Subcutaneous abdominal adipose tissue (tissue), 5 donors: ENCODE results near the gene ZBTB37.
"Not testable (repeated sequence)": the region's sequence is repeated elsewhere in the genome, so short reads cannot be mapped to it uniquely, and the experiment has no call there.

ENCODE experiments used
- H3K27ac ChIP-seq: one replicate; pipeline ENCODE4 v1.7.0; 2013; ENCODE audit warnings: low read depth, mild to moderate bottlenecking, inconsistent platforms, low read length, moderate library complexity
- H3K27me3 ChIP-seq, 5 donors: one replicate each; pipeline ENCODE4 v1.7.0; 2013; ENCODE audit warnings: low read length in 5 of 5, inconsistent platforms in 1 of 5; ENCODE audit not compliant: control insufficient read depth in 5 of 5, insufficient read depth in 4 of 5
- H3K36me3 ChIP-seq, 5 donors: one replicate each; pipeline ENCODE4 v1.7.0; 2013; ENCODE audit warnings: low read length in 5 of 5; ENCODE audit not compliant: control insufficient read depth in 5 of 5, insufficient read depth in 5 of 5
- H3K4me1 ChIP-seq, 5 donors: one replicate each; pipeline ENCODE4 v1.7.0; 2013; ENCODE audit warnings: low read length in 5 of 5, mild to moderate bottlenecking in 3 of 5, moderate library complexity in 1 of 5; ENCODE audit not compliant: control insufficient read depth in 5 of 5, insufficient read depth in 5 of 5
- H3K4me3 ChIP-seq, 5 donors: one replicate each; pipeline ENCODE4 v1.7.0; 2013; ENCODE audit warnings: low read length in 5 of 5, low read depth in 1 of 5
- H3K9ac ChIP-seq, 5 donors: one replicate each; pipeline ENCODE4 v1.7.0; 2013; ENCODE audit warnings: low read length in 5 of 5, mild to moderate bottlenecking in 4 of 5, moderate library complexity in 3 of 5
- H3K9me3 ChIP-seq, 5 donors: one replicate each; pipeline ENCODE4 v1.7.0; 2013; ENCODE audit warnings: low read length in 5 of 5; ENCODE audit not compliant: control insufficient read depth in 5 of 5
- donor health status: healthy.
- donor health status: healthy.
- donor health status: healthy.
- donor health status: healthy.
- donor health status: healthy.

The ZBTB37 gene

GRCh38 chr1:173856014-173856413 lies 12.2 kb upstream of the ZBTB37 start:
- H3K36me3 ChIP-seq, result peaks cover 28 to 55% (median 42%) of the 10 kb centered on the region in 5 donors
- H3K9ac ChIP-seq, result no peak overlapping the region
- no peak overlapping the region for H3K4me3 ChIP-seq
- H3K27ac ChIP-seq, result no peak overlapping the region
- H3K4me1 ChIP-seq, result peaks cover 0 to 7% (median 3%) of the 10 kb centered on the region in 5 donors
- no peaks in the 10 kb centered on the region for H3K9me3 ChIP-seq
- H3K27me3 ChIP-seq, result no peaks in the 10 kb centered on the region

- Histone ChIP-seq H3K9me3 (no peaks in the 10 kb centered on the region), H3K27me3 (no peaks in the 10 kb centered on the region), H3K9ac (no peak overlapping the region), H3K27ac (no peak overlapping the region), H3K36me3 (peaks cover 26 to 60% (median 40%) of the 10 kb centered on the region in 5 donors), H3K4me1 (peaks cover 0 to 7% (median 3%) of the 10 kb centered on the region in 5 donors), H3K4me3 (no peak overlapping the region)
Observed at GRCh38 chr1:173856903-173857302, 11.3 kb upstream of the ZBTB37 start.

- peaks cover 0 to 7% (median 3%) of the 10 kb centered on the region in 5 donors for H3K4me1 ChIP-seq
- no peak overlapping the region for H3K4me3 ChIP-seq
- H3K9ac ChIP-seq, result no peak overlapping the region
- no peaks in the 10 kb centered on the region for H3K27me3 ChIP-seq
- no peak overlapping the region for H3K27ac ChIP-seq
- no peaks in the 10 kb centered on the region for H3K9me3 ChIP-seq
- H3K36me3 ChIP-seq, result peaks cover 27 to 65% (median 37%) of the 10 kb centered on the region in 5 donors
Observed at GRCh38 chr1:173857363-173857917, 10.7 kb upstream of the ZBTB37 start.

- not testable (repeated sequence) for H3K9me3 ChIP-seq
Observed at GRCh38 chr1:173859547-173859946, 8.6 kb upstream of the ZBTB37 start.

GRCh38 chr1:173860065-173860464 lies 8.1 kb upstream of the ZBTB37 start:
- Histone ChIP-seq H3K27me3 (no peaks in the 10 kb centered on the region), H3K36me3 (peaks cover 41 to 76% (median 53%) of the 10 kb centered on the region in 5 donors), H3K4me3 (no peak overlapping the region), H3K4me1 (peaks cover 0 to 17% (median 7%) of the 10 kb centered on the region in 5 donors), H3K27ac (no peak overlapping the region), H3K9ac (no peak overlapping the region), H3K9me3 (no peaks in the 10 kb centered on the region)

More at GRCh38 chr1:173859547-173859946, 8.6 kb upstream of the ZBTB37 start:
- peaks cover 37 to 71% (median 48%) of the 10 kb centered on the region in 5 donors for H3K36me3 ChIP-seq
- H3K9ac ChIP-seq, H3K27me3 ChIP-seq, H3K4me3 ChIP-seq, H3K27ac ChIP-seq: not testable (repeated sequence)
- H3K4me1 ChIP-seq, result peaks cover 0 to 15% (median 3%) of the 10 kb centered on the region in 5 donors

GRCh38 chr1:173861731-173862145 lies 6.4 kb upstream of the ZBTB37 start:
- no peaks in the 10 kb centered on the region for H3K27me3 ChIP-seq
- no peak overlapping the region for H3K27ac ChIP-seq
- peaks cover 51 to 82% (median 59%) of the 10 kb centered on the region in 5 donors for H3K36me3 ChIP-seq
- peaks cover 0 to 34% (median 23%) of the 10 kb centered on the region in 5 donors for H3K4me1 ChIP-seq
- H3K9ac ChIP-seq, result no peak overlapping the region
- H3K9me3 ChIP-seq, result no peaks in the 10 kb centered on the region
- H3K4me3 ChIP-seq, result no peak overlapping the region

- H3K4me1 ChIP-seq, result peaks cover 0 to 39% (median 28%) of the 10 kb centered on the region in 5 donors
- peaks cover 48 to 77% (median 54%) of the 10 kb centered on the region in 5 donors for H3K36me3 ChIP-seq
- not testable (repeated sequence) for H3K27me3 ChIP-seq, H3K9me3 ChIP-seq, H3K9ac ChIP-seq, H3K4me3 ChIP-seq, H3K27ac ChIP-seq
Observed at GRCh38 chr1:173862146-173862768, 5.9 kb upstream of the ZBTB37 start.

- H3K4me3 ChIP-seq, result no peak overlapping the region
- no peaks in the 10 kb centered on the region for H3K27me3 ChIP-seq
- no peak overlapping the region for H3K9ac ChIP-seq
- H3K4me1 ChIP-seq, result peaks cover 0 to 41% (median 32%) of the 10 kb centered on the region in 5 donors
- H3K27ac ChIP-seq, result peak overlapping the region; percentile 1
- no peaks in the 10 kb centered on the region for H3K9me3 ChIP-seq
- H3K36me3 ChIP-seq, result peaks cover 43 to 72% (median 49%) of the 10 kb centered on the region in 5 donors
Observed at GRCh38 chr1:173862769-173863223, 5.4 kb upstream of the ZBTB37 start.

GRCh38 chr1:173863224-173864161 lies 4.7 kb upstream of the ZBTB37 start:
- H3K9ac ChIP-seq, result no peak overlapping the region
- peak overlapping the region; percentile 1 for H3K27ac ChIP-seq
- H3K9me3 ChIP-seq, result no peaks in the 10 kb centered on the region
- peaks cover 0 to 41% (median 32%) of the 10 kb centered on the region in 5 donors for H3K4me1 ChIP-seq
- no peaks in the 10 kb centered on the region for H3K27me3 ChIP-seq
- no peak overlapping the region for H3K4me3 ChIP-seq
- H3K36me3 ChIP-seq, result peaks cover 38 to 66% (median 45%) of the 10 kb centered on the region in 5 donors
